ENCODE data around the gene SLC6A8.

DNA sequence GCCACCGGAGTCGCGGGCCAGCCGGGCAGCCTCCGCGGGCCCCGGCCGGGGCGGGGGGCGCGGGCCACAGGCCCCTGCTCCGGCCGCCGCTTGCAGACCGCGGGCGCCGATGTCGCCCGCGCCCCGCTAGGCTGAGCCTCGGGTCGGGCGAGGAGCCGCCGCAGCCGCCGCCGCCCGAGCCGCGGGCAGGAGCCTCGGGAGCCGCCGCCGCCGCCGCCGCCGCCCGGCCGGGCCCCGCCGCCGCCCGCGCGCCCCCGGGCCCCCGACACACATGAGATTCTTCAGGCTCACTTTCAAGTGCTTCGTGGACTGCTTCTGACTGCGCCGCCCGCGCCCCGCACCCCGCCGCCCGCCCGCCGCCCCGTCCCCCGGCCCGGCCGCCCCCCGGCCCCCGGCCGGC, 345 bp downstream of the SLC6A8 start:
- TF ChIP-seq EZH2 (IDR thresholded peaks at IDR 0.05) (no peak), EZH2phosphoT487 (IDR thresholded peaks at IDR 0.05) (no peak)
- TF ChIP-seq, protein P1, sequence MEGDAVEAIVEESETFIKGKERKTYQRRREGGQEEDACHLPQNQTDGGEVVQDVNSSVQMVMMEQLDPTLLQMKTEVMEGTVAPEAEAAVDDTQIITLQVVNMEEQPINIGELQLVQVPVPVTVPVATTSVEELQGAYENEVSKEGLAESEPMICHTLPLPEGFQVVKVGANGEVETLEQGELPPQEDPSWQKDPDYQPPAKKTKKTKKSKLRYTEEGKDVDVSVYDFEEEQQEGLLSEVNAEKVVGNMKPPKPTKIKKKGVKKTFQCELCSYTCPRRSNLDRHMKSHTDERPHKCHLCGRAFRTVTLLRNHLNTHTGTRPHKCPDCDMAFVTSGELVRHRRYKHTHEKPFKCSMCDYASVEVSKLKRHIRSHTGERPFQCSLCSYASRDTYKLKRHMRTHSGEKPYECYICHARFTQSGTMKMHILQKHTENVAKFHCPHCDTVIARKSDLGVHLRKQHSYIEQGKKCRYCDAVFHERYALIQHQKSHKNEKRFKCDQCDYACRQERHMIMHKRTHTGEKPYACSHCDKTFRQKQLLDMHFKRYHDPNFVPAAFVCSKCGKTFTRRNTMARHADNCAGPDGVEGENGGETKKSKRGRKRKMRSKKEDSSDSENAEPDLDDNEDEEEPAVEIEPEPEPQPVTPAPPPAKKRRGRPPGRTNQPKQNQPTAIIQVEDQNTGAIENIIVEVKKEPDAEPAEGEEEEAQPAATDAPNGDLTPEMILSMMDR (IDR thresholded peaks at IDR 0.05) = no peak

Data from neural progenitor cell (in vitro differentiated cells).